HG03442 (cell line): ENCODE measurements around the gene EXOC7.
"Not testable (repeated sequence)": the region's sequence is repeated elsewhere in the genome, so short reads cannot be mapped to it uniquely, and the experiment has no call there.

Experiments used
- ATAC-seq: cut with Tn5 transposase; IDR thresholded peaks from one replicate; pipeline ENCODE4 v1.9.1; 2021; ENCODE audit warnings: mild to moderate bottlenecking, moderate library complexity; ENCODE audit not compliant: unreplicated experiment

The EXOC7 gene

GRCh38 chr17:76088868-76089576 is 14.6 kb downstream of the EXOC7 start:
- no peak for ATAC-seq

GRCh38 chr17:76088041-76088867 is 15.3 kb downstream of the EXOC7 start:
- no peak for ATAC-seq

GRCh38 chr17:76087531-76087930 is 16.1 kb downstream of the EXOC7 start:
- no peak for ATAC-seq

- no peak for ATAC-seq
Observed at GRCh38 chr17:76086384-76086783, 17.2 kb downstream of the EXOC7 start.

GRCh38 chr17:76085731-76086366 is 17.7 kb downstream of the EXOC7 start:
- no peak for ATAC-seq

GRCh38 chr17:76085066-76085730 is 18.4 kb downstream of the EXOC7 start:
- ATAC-seq: no peak

GRCh38 chr17:76083536-76084182 is 19.9 kb downstream of the EXOC7 start:
- no peak for ATAC-seq

- no peak for ATAC-seq
Observed at GRCh38 chr17:76082326-76083251, 21.0 kb downstream of the EXOC7 start.

GRCh38 chr17:76081295-76082210 is 22.0 kb downstream of the EXOC7 start:
- no peak for ATAC-seq

GRCh38 chr17:76080768-76081287 is 22.8 kb downstream of the EXOC7 start:
- ATAC-seq: no peak

- no peak for ATAC-seq
Observed at GRCh38 chr17:76079956-76080767, 23.4 kb downstream of the EXOC7 start.

GRCh38 chr17:76079535-76079955 is 24.0 kb downstream of the EXOC7 start:
- ATAC-seq: no peak

GRCh38 chr17:76078860-76079534 is 24.6 kb downstream of the EXOC7 start, which contains the start of gene ZACN:
ZACN (plus strand) TSS chr17:76079182; CDS start chr17:76079265, 83 bp downstream.
- ATAC-seq: no peak

GRCh38 chr17:76078370-76078769 is 25.2 kb downstream of the EXOC7 start:
- ATAC-seq: not testable (repeated sequence)

GRCh38 chr17:76077584-76078110 is 25.9 kb downstream of the EXOC7 start:
- ATAC-seq: no peak

GRCh38 chr17:76076765-76077583 is 26.6 kb downstream of the EXOC7 start:
- ATAC-seq: no peak
